ENCODE data around the gene HUNK. TPM values are rescaled to one million over a fixed set of nuclear protein-coding genes. Genes with fewer than 3 reads are reported as not detected.

The HUNK gene
- total and polyA plus RNA-seq, 8 donors = 2.6 to 17.0 (median 9.0) TPM

DNA sequence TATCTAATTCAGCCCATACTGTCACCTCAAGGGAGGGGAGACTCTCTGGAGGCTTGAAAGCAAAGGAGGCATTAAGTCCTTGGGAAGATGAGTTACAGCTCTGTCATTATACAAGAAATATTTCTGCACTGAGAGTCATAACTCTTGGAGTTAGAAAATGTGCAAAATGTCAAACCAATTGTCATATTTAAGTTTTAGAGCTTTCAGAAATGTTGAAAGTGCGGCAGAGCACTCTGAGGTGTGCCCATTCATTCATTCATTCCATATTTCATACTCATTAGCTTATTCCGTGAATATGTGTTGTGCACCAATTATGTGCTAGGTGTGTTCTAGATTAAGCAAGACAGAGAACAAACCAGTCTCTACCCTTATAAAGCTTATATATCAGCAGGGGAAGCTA lies 87.1 kb downstream of the HUNK start:
- DNase-seq (no peak), FAIRE-seq (no peak), ATAC-seq (no peak)
- 49 to 98% methylated on average over 2 of the region's 2 CpGs for WGBS, 2 donors
- Histone ChIP-seq H3K27ac (no peak overlapping the region), H3K4me3 (no peak overlapping the region), H3K4me1 (no peaks in the 10 kb centered on the region), H3K27me3 (no peaks in the 10 kb centered on the region), H3K36me3 (peaks cover 0 to 3% (median 0%) of the 10 kb centered on the region in 3 donors), H3K9me3 (no peaks in the 10 kb centered on the region)
- TF ChIP-seq, protein P1, sequence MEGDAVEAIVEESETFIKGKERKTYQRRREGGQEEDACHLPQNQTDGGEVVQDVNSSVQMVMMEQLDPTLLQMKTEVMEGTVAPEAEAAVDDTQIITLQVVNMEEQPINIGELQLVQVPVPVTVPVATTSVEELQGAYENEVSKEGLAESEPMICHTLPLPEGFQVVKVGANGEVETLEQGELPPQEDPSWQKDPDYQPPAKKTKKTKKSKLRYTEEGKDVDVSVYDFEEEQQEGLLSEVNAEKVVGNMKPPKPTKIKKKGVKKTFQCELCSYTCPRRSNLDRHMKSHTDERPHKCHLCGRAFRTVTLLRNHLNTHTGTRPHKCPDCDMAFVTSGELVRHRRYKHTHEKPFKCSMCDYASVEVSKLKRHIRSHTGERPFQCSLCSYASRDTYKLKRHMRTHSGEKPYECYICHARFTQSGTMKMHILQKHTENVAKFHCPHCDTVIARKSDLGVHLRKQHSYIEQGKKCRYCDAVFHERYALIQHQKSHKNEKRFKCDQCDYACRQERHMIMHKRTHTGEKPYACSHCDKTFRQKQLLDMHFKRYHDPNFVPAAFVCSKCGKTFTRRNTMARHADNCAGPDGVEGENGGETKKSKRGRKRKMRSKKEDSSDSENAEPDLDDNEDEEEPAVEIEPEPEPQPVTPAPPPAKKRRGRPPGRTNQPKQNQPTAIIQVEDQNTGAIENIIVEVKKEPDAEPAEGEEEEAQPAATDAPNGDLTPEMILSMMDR (IDR thresholded peaks at IDR 0.05) = no peak
- intact Hi-C loops (cut with DNase I) = no loop called here

DNA sequence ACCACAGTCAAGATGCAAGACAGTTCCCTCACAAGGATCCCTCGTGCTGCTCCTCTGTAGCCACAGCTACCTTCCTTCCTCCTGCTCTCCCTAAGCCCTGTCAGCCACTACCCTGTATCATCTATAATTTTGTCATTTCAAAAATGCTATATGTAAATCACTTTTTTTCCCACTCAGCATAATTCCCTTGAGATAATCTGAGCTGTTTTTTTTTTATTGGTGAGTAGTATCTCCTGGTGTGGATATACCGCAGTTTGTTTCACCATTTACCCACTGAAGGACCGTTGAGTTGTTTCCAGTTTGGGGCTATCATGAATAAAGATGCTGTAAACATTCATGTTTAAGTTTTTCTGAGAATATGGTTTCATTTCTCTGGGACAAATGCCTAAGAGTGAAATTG lies 88.2 kb downstream of the HUNK start:
- Histone ChIP-seq H3K27me3 (no peaks in the 10 kb centered on the region), H3K4me3 (no peak overlapping the region), H3K4me1 (no peaks in the 10 kb centered on the region), H3K27ac (no peak overlapping the region), H3K9me3 (no peaks in the 10 kb centered on the region), H3K36me3 (peaks cover 0 to 3% (median 0%) of the 10 kb centered on the region in 3 donors)
- 98 to 100% methylated on average over 3 of the region's 3 CpGs for WGBS, 2 donors
- DNase-seq (no peak), FAIRE-seq (no peak), ATAC-seq (no peak)
- intact Hi-C loops (cut with DNase I) = no loop called here
- TF ChIP-seq, protein P1 (IDR thresholded peaks at IDR 0.05) = no peak

DNA sequence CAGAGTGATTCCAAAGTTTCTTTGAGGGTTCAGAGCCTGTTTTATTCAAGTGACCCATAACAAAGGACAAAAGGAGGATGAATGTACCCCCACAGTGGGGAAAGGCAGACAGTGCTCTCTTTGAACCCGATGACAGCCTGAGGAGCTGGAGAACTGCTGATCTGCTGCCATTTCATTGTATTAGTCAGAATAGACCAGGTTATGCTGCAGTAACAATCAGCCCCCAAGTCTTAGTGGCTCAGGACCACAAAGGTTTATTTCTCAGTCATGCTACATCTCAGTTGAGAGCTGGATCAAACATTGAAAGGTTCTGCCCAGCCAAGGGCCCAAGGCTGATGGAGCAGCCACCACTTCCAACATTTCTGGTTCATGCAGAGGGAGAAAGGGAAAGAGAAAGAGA lies 88.9 kb downstream of the HUNK start:
- intact Hi-C loops (cut with DNase I) = no loop called here
- no peak for FAIRE-seq
- H3K27ac ChIP-seq = no peak overlapping the region
- peaks cover 0 to 3% (median 0%) of the 10 kb centered on the region in 3 donors for H3K36me3 ChIP-seq
- no peak for DNase-seq
- H3K4me3 ChIP-seq = no peak overlapping the region
- TF ChIP-seq, protein P1 (IDR thresholded peaks at IDR 0.05) = no peak
- no peaks in the 10 kb centered on the region for H3K9me3 ChIP-seq
- H3K4me1 ChIP-seq = no peaks in the 10 kb centered on the region
- no peaks in the 10 kb centered on the region for H3K27me3 ChIP-seq
- 93 to 98% methylated on average over 1 of the region's 1 CpG for WGBS, 2 donors
- no peak for ATAC-seq

- no peak overlapping the region for H3K27ac ChIP-seq
- no peak overlapping the region for H3K4me3 ChIP-seq
- no peaks in the 10 kb centered on the region for H3K36me3 ChIP-seq
- no peak for DNase-seq
- H3K27me3 ChIP-seq = no peaks in the 10 kb centered on the region
- WGBS, 2 donors = 94 to 95% methylated on average over 6 of the region's 6 CpGs
- FAIRE-seq = no peak
- intact Hi-C loops (cut with DNase I) = no loop called here
- no peaks in the 10 kb centered on the region for H3K4me1 ChIP-seq
- TF ChIP-seq, protein P1 (IDR thresholded peaks at IDR 0.05) = no peak
- ATAC-seq = no peak
- no peaks in the 10 kb centered on the region for H3K9me3 ChIP-seq
These were observed 91.9 kb downstream of the HUNK start for GRCh38 chr21:31964692-31965091.

- TF ChIP-seq, protein P1 (IDR thresholded peaks at IDR 0.05) = no peak
- Histone ChIP-seq H3K27me3 (no peaks in the 10 kb centered on the region), H3K36me3 (no peaks in the 10 kb centered on the region), H3K4me1 (no peaks in the 10 kb centered on the region), H3K9me3 (no peaks in the 10 kb centered on the region), H3K27ac (no peak overlapping the region), H3K4me3 (no peak overlapping the region)
- intact Hi-C loops (cut with DNase I) = no loop called here
- ATAC-seq (no peak), DNase-seq (no peak), FAIRE-seq (no peak)
- 87 to 88% methylated on average over 7 of the region's 7 CpGs for WGBS, 2 donors
These were observed 94.5 kb downstream of the HUNK start for GRCh38 chr21:31967334-31967733.
